ENCODE measurements around the gene ZNF436. TPM values are rescaled to one million over a fixed set of nuclear protein-coding genes. Genes with fewer than 3 reads are reported as not detected.

ZNF436 gene
- total and polyA plus RNA-seq, 2 of the 13 experiments (the other 11 are each of a cell fraction or from before 2014, with no cell fraction given): 4.3 to 9.9 TPM

- TF ChIP-seq NR0B2 (CRISPR knock-in tag; IDR thresholded peaks at IDR 0.05): no peak; the same call in 1 of the 2 replicates
- TF ChIP-seq ZKSCAN8 (CRISPR knock-in tag; IDR thresholded peaks at IDR 0.05; ENCODE audit: borderline replicate concordance): no peak
- no peak; the same call in none of the 2 replicates for TF ChIP-seq IRF2 (CRISPR knock-in tag; IDR thresholded peaks at IDR 0.05)
- TF ChIP-seq CCDC6 (CRISPR knock-in tag; IDR thresholded peaks at IDR 0.05): peak; percentile 74; the same call in 1 of the 2 replicates
- TF ChIP-seq ZNF552 (CRISPR knock-in tag; IDR thresholded peaks at IDR 0.05; ENCODE audit: borderline replicate concordance): peak; percentile 58; the same call in 1 of the 2 replicates
- peak; percentile 53; the same call in 1 of the 2 replicates for TF ChIP-seq ZNF232 (CRISPR knock-in tag; IDR thresholded peaks at IDR 0.05; ENCODE audit: borderline replicate concordance)
- TF ChIP-seq KDM6A (CRISPR knock-in tag; IDR thresholded peaks at IDR 0.05; ENCODE audit: low read depth): no peak
- TF ChIP-seq, protein P1, sequence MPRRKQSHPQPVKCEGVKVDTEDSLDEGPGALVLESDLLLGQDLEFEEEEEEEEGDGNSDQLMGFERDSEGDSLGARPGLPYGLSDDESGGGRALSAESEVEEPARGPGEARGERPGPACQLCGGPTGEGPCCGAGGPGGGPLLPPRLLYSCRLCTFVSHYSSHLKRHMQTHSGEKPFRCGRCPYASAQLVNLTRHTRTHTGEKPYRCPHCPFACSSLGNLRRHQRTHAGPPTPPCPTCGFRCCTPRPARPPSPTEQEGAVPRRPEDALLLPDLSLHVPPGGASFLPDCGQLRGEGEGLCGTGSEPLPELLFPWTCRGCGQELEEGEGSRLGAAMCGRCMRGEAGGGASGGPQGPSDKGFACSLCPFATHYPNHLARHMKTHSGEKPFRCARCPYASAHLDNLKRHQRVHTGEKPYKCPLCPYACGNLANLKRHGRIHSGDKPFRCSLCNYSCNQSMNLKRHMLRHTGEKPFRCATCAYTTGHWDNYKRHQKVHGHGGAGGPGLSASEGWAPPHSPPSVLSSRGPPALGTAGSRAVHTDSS (CRISPR knock-in tag; conservative IDR thresholded peaks at IDR 0.05): no peak
- no peak for TF ChIP-seq HNRNPH1 (optimal IDR thresholded peaks at IDR 0.05; ENCODE audit: low read depth, low read length)
- TF ChIP-seq HINFP (CRISPR knock-in tag; IDR thresholded peaks at IDR 0.05; ENCODE audit: low read depth): peak; percentile 44; the same call in 1 of the 2 replicates
- no peak for TF ChIP-seq PREB (CRISPR knock-in tag; IDR thresholded peaks at IDR 0.05)
- no peak for TF ChIP-seq SNAI1 (CRISPR knock-in tag; IDR thresholded peaks at IDR 0.05; ENCODE audit: borderline replicate concordance)
- TF ChIP-seq EP300 (IDR thresholded peaks at IDR 0.05; ENCODE audit: low read depth in 2 of 2, low read length in 2 of 2): no peak
- TF ChIP-seq EP300 (CRISPR knock-in tag; IDR thresholded peaks at IDR 0.05; ENCODE audit: borderline replicate concordance): no peak
- peak; percentile 65 for TF ChIP-seq SKI (IDR thresholded peaks at IDR 0.05; ENCODE audit: partially characterized antibody)
- peak; percentile 92 for TF ChIP-seq ZFX (CRISPR knock-in tag; IDR thresholded peaks at IDR 0.05; ENCODE audit: low read depth)
- no peak for TF ChIP-seq FUBP1 (CRISPR knock-in tag; IDR thresholded peaks at IDR 0.05; ENCODE audit: borderline replicate concordance)
- TF ChIP-seq ZFP36L2 (CRISPR knock-in tag; IDR thresholded peaks at IDR 0.05): no peak
- TF ChIP-seq NPAS2 (CRISPR knock-in tag; IDR thresholded peaks at IDR 0.05; ENCODE audit: borderline replicate concordance): no peak
- TF ChIP-seq TMF1 (CRISPR knock-in tag; IDR thresholded peaks at IDR 0.05; ENCODE audit: low read depth): peak; percentile 78
- 0 out of 2 replicates have a peak, but pooled peaks have one; percentile 43 for TF ChIP-seq ZNF547 (CRISPR knock-in tag; IDR thresholded peaks at IDR 0.05)
- no peak for TF ChIP-seq NCOA2 (CRISPR knock-in tag; IDR thresholded peaks at IDR 0.05)
- TF ChIP-seq MAX (IDR thresholded peaks at IDR 0.05): peak; percentile 44; the same call in 1 of the 2 replicates
Observed at GRCh38 chr1:23368562-23369334, 888 bp downstream of the ZNF436 start (continued).

All from HepG2 (cell line).